GM12878 (cell line): Measurements from ENCODE around the gene BEST2. TPM values are rescaled to one million over a fixed set of nuclear protein-coding genes. Genes with fewer than 3 reads are reported as not detected.
A peak's percentile ranks its signal among the peaks of the same experiment; 100 is the strongest.

Experiments used
- EED ChIP-seq: sonication (generic); IDR thresholded peaks from 2 replicates; pipeline ENCODE4 v1.6.1; 2016; ENCODE audit warnings: antibody characterized with exemption, low read depth
- FOS ChIP-seq: IDR thresholded peaks from 3 replicates; pipeline ENCODE4 v1.6.1; 2011; ENCODE audit warnings: borderline replicate concordance; ENCODE audit not compliant: insufficient read length; ENCODE audit errors: extremely low read depth
- HDAC6 ChIP-seq: fragments of 200-600 bp; sonication (generic); IDR thresholded peaks from one replicate; pipeline ENCODE4 v1.8.0; 2017; ENCODE audit warnings: antibody characterized with exemption; ENCODE audit not compliant: unreplicated experiment
- JUND ChIP-seq: IDR thresholded peaks from 2 replicates; pipeline ENCODE4 v1.6.1; 2012; ENCODE audit warnings: low read depth, mild to moderate bottlenecking, low read length, improper control_type of control experiment, moderate library complexity
- MEF2B ChIP-seq: fragments of 450-650 bp; IDR thresholded peaks from 2 replicates; pipeline ENCODE4 v1.6.1; 2018; ENCODE audit warnings: mild to moderate bottlenecking, moderate library complexity; ENCODE audit not compliant: partially characterized antibody, poor library complexity, severe bottlenecking
- NR2C2 ChIP-seq: IDR thresholded peaks from 2 replicates; pipeline ENCODE4 v1.6.1; 2011; ENCODE audit warnings: borderline replicate concordance, low read depth; ENCODE audit not compliant: control insufficient read depth, insufficient read length
- NR2F1 ChIP-seq: fragments of 450-650 bp; conservative IDR thresholded peaks from 2 replicates; pipeline ENCODE4 v1.6.1; 2017; ENCODE audit warnings: mild to moderate bottlenecking
- PAX8 ChIP-seq: fragments of 450-650 bp; IDR thresholded peaks from 2 replicates; pipeline ENCODE4 v1.6.1; 2017; ENCODE audit warnings: mild to moderate bottlenecking, moderate library complexity
- SIX5 ChIP-seq: IDR thresholded peaks from 2 replicates; pipeline ENCODE4 v1.6.1; 2011; ENCODE audit warnings: mild to moderate bottlenecking, low read depth, low read length, moderate library complexity; ENCODE audit not compliant: severe bottlenecking
- SMAD5 ChIP-seq: IDR thresholded peaks from 2 replicates; pipeline ENCODE4 v1.6.1; 2016; ENCODE audit warnings: antibody characterized with exemption, low read depth
- ZNF24 ChIP-seq: fragments of 450-650 bp; IDR thresholded peaks from 2 replicates; pipeline ENCODE4 v1.6.1; 2017; ENCODE audit warnings: antibody characterized with exemption, mild to moderate bottlenecking
- polyA plus RNA-seq, 11 experiments: library from polyadenylated mRNA; depleted of rRNA in 4 of 11; unstranded in 6 of 11; stranded (reverse) in 5 of 11; fragments of >200 nt; fragmentation: Nextera tagmentation in 4 of 11; fragmentation: Illumina TruSeq in 1 of 11; extraction: Ambion mirVana in 4 of 11; extraction: Trizol in 1 of 11; gene quantifications; 1 replicate in 1 of 11; 2 replicates in 10 of 11; pipeline versions ENCODE4 v1.2.1 to v1.2.3, GENCODE V29; 2011 to 2016; ENCODE audit warnings: inconsistent platforms in 2 of 11, missing spikeins in 2 of 11, low read depth in 1 of 11
- total RNA-seq, 4 experiments: library from RNA; depleted of rRNA in 3 of 4; stranded (reverse); fragments of >200 nt in 3 of 4; fragmentation: Illumina TruSeq in 1 of 4; extraction: Trizol in 1 of 4; gene quantifications; 2 replicates each; pipeline versions ENCODE4 v1.2.1 to v1.2.3, GENCODE V29; 2013 to 2021
- TF ChIP-seq, protein P1 (sequence below): IDR thresholded peaks from 2 replicates; pipeline ENCODE4 v1.6.1; 2012; ENCODE audit warnings: low read length, inconsistent platforms
- TF ChIP-seq, protein P2 (sequence below): fragments of 450-650 bp; formaldehyde crosslinking; IDR thresholded peaks from 2 replicates; pipeline ENCODE4 v1.5.0; 2022; ENCODE audit warnings: mild to moderate bottlenecking, missing genetic modification characterization
- TF ChIP-seq, protein P3 (sequence below): fragments of 150-350 bp; IDR thresholded peaks from 2 replicates; pipeline ENCODE4 v1.6.1; 2016; ENCODE audit warnings: low read depth, low read length
- TF ChIP-seq, protein P4 (sequence below): fragments of 450-650 bp; IDR thresholded peaks from 2 replicates; pipeline ENCODE4 v1.6.1; 2017; ENCODE audit warnings: mild to moderate bottlenecking, low read depth, inconsistent platforms; ENCODE audit not compliant: poor library complexity, severe bottlenecking
- TF ChIP-seq, protein P5 (sequence below): fragments of 450-650 bp; IDR thresholded peaks from 2 replicates; pipeline ENCODE4 v1.6.1; 2018; ENCODE audit warnings: mild to moderate bottlenecking, low read depth, moderate library complexity; ENCODE audit not compliant: partially characterized antibody

Gene BEST2
- total and polyA plus RNA-seq, 10 of the 15 experiments (the other 5 are each of a cell fraction or from before 2014, with no cell fraction given) = not detected

DNA sequence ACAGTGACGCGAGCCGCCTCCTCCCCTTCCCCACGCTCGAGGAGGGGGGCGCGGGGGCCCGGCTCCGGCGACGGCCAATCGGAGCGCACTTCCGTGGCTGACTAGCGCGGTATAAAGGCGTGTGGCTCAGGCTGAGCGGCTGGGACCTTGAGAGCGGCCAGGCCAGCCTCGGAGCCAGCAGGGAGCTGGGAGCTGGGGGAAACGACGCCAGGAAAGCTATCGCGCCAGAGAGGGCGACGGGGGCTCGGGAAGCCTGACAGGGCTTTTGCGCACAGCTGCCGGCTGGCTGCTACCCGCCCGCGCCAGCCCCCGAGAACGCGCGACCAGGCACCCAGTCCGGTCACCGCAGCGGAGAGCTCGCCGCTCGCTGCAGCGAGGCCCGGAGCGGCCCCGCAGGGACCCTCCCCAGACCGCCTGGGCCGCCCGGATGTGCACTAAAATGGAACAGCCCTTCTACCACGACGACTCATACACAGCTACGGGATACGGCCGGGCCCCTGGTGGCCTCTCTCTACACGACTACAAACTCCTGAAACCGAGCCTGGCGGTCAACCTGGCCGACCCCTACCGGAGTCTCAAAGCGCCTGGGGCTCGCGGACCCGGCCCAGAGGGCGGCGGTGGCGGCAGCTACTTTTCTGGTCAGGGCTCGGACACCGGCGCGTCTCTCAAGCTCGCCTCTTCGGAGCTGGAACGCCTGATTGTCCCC, 39.9 kb downstream of the BEST2 start, which contains the start of gene JUNB (continued):
- TF ChIP-seq, protein P1, sequence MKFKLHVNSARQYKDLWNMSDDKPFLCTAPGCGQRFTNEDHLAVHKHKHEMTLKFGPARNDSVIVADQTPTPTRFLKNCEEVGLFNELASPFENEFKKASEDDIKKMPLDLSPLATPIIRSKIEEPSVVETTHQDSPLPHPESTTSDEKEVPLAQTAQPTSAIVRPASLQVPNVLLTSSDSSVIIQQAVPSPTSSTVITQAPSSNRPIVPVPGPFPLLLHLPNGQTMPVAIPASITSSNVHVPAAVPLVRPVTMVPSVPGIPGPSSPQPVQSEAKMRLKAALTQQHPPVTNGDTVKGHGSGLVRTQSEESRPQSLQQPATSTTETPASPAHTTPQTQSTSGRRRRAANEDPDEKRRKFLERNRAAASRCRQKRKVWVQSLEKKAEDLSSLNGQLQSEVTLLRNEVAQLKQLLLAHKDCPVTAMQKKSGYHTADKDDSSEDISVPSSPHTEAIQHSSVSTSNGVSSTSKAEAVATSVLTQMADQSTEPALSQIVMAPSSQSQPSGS = no peak
- TF ChIP-seq NR2C2 (no peak), HDAC6 (peak; percentile 96), ZNF24 (peak; percentile 59; the same call in 1 of the 2 replicates), NR2F1 (peak; percentile 79), MEF2B (peak; percentile 51), FOS (no peak), EED (peak; percentile 69), PAX8 (no peak), JUND (no peak), SIX5 (no peak), SMAD5 (peak; percentile 100)
- TF ChIP-seq, protein P2, sequence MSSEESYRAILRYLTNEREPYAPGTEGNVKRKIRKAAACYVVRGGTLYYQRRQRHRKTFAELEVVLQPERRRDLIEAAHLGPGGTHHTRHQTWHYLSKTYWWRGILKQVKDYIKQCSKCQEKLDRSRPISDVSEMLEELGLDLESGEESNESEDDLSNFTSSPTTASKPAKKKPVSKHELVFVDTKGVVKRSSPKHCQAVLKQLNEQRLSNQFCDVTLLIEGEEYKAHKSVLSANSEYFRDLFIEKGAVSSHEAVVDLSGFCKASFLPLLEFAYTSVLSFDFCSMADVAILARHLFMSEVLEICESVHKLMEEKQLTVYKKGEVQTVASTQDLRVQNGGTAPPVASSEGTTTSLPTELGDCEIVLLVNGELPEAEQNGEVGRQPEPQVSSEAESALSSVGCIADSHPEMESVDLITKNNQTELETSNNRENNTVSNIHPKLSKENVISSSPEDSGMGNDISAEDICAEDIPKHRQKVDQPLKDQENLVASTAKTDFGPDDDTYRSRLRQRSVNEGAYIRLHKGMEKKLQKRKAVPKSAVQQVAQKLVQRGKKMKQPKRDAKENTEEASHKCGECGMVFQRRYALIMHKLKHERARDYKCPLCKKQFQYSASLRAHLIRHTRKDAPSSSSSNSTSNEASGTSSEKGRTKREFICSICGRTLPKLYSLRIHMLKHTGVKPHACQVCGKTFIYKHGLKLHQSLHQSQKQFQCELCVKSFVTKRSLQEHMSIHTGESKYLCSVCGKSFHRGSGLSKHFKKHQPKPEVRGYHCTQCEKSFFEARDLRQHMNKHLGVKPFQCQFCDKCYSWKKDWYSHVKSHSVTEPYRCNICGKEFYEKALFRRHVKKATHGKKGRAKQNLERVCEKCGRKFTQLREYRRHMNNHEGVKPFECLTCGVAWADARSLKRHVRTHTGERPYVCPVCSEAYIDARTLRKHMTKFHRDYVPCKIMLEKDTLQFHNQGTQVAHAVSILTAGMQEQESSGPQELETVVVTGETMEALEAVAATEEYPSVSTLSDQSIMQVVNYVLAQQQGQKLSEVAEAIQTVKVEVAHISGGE (CRISPR knock-in tag) = peak; percentile 68
- TF ChIP-seq, protein P3, sequence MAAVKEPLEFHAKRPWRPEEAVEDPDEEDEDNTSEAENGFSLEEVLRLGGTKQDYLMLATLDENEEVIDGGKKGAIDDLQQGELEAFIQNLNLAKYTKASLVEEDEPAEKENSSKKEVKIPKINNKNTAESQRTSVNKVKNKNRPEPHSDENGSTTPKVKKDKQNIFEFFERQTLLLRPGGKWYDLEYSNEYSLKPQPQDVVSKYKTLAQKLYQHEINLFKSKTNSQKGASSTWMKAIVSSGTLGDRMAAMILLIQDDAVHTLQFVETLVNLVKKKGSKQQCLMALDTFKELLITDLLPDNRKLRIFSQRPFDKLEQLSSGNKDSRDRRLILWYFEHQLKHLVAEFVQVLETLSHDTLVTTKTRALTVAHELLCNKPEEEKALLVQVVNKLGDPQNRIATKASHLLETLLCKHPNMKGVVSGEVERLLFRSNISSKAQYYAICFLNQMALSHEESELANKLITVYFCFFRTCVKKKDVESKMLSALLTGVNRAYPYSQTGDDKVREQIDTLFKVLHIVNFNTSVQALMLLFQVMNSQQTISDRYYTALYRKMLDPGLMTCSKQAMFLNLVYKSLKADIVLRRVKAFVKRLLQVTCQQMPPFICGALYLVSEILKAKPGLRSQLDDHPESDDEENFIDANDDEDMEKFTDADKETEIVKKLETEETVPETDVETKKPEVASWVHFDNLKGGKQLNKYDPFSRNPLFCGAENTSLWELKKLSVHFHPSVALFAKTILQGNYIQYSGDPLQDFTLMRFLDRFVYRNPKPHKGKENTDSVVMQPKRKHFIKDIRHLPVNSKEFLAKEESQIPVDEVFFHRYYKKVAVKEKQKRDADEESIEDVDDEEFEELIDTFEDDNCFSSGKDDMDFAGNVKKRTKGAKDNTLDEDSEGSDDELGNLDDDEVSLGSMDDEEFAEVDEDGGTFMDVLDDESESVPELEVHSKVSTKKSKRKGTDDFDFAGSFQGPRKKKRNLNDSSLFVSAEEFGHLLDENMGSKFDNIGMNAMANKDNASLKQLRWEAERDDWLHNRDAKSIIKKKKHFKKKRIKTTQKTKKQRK = no peak
- TF ChIP-seq, protein P4, sequence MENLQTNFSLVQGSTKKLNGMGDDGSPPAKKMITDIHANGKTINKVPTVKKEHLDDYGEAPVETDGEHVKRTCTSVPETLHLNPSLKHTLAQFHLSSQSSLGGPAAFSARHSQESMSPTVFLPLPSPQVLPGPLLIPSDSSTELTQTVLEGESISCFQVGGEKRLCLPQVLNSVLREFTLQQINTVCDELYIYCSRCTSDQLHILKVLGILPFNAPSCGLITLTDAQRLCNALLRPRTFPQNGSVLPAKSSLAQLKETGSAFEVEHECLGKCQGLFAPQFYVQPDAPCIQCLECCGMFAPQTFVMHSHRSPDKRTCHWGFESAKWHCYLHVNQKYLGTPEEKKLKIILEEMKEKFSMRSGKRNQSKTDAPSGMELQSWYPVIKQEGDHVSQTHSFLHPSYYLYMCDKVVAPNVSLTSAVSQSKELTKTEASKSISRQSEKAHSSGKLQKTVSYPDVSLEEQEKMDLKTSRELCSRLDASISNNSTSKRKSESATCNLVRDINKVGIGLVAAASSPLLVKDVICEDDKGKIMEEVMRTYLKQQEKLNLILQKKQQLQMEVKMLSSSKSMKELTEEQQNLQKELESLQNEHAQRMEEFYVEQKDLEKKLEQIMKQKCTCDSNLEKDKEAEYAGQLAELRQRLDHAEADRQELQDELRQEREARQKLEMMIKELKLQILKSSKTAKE = no peak
- TF ChIP-seq, protein P5, sequence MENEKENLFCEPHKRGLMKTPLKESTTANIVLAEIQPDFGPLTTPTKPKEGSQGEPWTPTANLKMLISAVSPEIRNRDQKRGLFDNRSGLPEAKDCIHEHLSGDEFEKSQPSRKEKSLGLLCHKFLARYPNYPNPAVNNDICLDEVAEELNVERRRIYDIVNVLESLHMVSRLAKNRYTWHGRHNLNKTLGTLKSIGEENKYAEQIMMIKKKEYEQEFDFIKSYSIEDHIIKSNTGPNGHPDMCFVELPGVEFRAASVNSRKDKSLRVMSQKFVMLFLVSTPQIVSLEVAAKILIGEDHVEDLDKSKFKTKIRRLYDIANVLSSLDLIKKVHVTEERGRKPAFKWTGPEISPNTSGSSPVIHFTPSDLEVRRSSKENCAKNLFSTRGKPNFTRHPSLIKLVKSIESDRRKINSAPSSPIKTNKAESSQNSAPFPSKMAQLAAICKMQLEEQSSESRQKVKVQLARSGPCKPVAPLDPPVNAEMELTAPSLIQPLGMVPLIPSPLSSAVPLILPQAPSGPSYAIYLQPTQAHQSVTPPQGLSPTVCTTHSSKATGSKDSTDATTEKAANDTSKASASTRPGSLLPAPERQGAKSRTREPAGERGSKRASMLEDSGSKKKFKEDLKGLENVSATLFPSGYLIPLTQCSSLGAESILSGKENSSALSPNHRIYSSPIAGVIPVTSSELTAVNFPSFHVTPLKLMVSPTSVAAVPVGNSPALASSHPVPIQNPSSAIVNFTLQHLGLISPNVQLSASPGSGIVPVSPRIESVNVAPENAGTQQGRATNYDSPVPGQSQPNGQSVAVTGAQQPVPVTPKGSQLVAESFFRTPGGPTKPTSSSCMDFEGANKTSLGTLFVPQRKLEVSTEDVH = no peak
